Measurements from ENCODE around the gene ERP44.

- TF ChIP-seq, protein P1, sequence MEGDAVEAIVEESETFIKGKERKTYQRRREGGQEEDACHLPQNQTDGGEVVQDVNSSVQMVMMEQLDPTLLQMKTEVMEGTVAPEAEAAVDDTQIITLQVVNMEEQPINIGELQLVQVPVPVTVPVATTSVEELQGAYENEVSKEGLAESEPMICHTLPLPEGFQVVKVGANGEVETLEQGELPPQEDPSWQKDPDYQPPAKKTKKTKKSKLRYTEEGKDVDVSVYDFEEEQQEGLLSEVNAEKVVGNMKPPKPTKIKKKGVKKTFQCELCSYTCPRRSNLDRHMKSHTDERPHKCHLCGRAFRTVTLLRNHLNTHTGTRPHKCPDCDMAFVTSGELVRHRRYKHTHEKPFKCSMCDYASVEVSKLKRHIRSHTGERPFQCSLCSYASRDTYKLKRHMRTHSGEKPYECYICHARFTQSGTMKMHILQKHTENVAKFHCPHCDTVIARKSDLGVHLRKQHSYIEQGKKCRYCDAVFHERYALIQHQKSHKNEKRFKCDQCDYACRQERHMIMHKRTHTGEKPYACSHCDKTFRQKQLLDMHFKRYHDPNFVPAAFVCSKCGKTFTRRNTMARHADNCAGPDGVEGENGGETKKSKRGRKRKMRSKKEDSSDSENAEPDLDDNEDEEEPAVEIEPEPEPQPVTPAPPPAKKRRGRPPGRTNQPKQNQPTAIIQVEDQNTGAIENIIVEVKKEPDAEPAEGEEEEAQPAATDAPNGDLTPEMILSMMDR (IDR thresholded peaks at IDR 0.05 in 4 of 5, conservative IDR thresholded peaks at IDR 0.05 in 1 of 5) = no peak
- no peak for TF ChIP-seq POLR2A (IDR thresholded peaks at IDR 0.05)
Measured at GRCh38 chr9:100091650-100092049, 7.2 kb downstream of the ERP44 start.
